NCI-H2227 treated with DMSO at 0.1 percent for 48 hours (cell line): ENCODE data around the gene MIGA1.
"Not testable (repeated sequence)": the region's sequence is repeated elsewhere in the genome, so short reads cannot be mapped to it uniquely, and the experiment has no call there.

Source experiments
- DNase-seq: peaks from one replicate; lab custom pipeline; 2025; lab: John Stamatoyannopoulos, UW

MIGA1 gene

GRCh38 chr1:77802026-77802425, 22.6 kb downstream of the MIGA1 start:
- no peak for DNase-seq

GRCh38 chr1:77803371-77803770, 23.9 kb downstream of the MIGA1 start:
- no peak for DNase-seq

- DNase-seq, result not testable (repeated sequence)
These were observed 30.5 kb downstream of the MIGA1 start for GRCh38 chr1:77809787-77810462.

GRCh38 chr1:77811589-77811988, 32.1 kb downstream of the MIGA1 start:
- not testable (repeated sequence) for DNase-seq

- no peak for DNase-seq
These were observed 38.1 kb downstream of the MIGA1 start for GRCh38 chr1:77817368-77818209.

GRCh38 chr1:77820121-77820520, 40.7 kb downstream of the MIGA1 start:
- DNase-seq, result no peak

- no peak for DNase-seq
These were observed 44.6 kb downstream of the MIGA1 start for GRCh38 chr1:77824079-77824478.

GRCh38 chr1:77824694-77825093, 45.2 kb downstream of the MIGA1 start:
- no peak for DNase-seq

GRCh38 chr1:77825131-77825709, 45.8 kb downstream of the MIGA1 start:
- no peak for DNase-seq

GRCh38 chr1:77826851-77827250, 47.4 kb downstream of the MIGA1 start:
- DNase-seq, result not testable (repeated sequence)

- DNase-seq, result no peak
These were observed 48.6 kb downstream of the MIGA1 start for GRCh38 chr1:77828098-77828497.

- no peak for DNase-seq
These were observed 50.4 kb downstream of the MIGA1 start for GRCh38 chr1:77829851-77830250.

GRCh38 chr1:77830946-77831345, 51.5 kb downstream of the MIGA1 start:
- DNase-seq, result no peak

GRCh38 chr1:77831566-77831965, 52.1 kb downstream of the MIGA1 start:
- no peak for DNase-seq

- peak; percentile 19 for DNase-seq
These were observed 52.7 kb downstream of the MIGA1 start for GRCh38 chr1:77831976-77832711.

GRCh38 chr1:77832901-77833300, 53.5 kb downstream of the MIGA1 start:
- DNase-seq, result no peak

GRCh38 chr1:77833521-77834100, 54.2 kb downstream of the MIGA1 start:
- no peak for DNase-seq

GRCh38 chr1:77834771-77835334, 55.4 kb downstream of the MIGA1 start:
- no peak for DNase-seq

GRCh38 chr1:77841574-77841973, 62.1 kb downstream of the MIGA1 start:
- DNase-seq, result no peak

- DNase-seq, result no peak
These were observed 66.5 kb downstream of the MIGA1 start for GRCh38 chr1:77845951-77846350.

GRCh38 chr1:77846966-77847365, 67.5 kb downstream of the MIGA1 start:
- DNase-seq, result no peak
